Left lung (tissue), 10 donors: ENCODE measurements around the gene PDZK1. TPM values are rescaled to one million over a fixed set of nuclear protein-coding genes. Genes with fewer than 3 reads are reported as not detected.
A peak's percentile ranks its signal among the peaks of the same experiment; 100 is the strongest.

Experiments used
- ATAC-seq: fragments of 200-7000 bp; cut with Tn5 transposase; one replicate; pipeline ENCODE4 v1.9.1; 2020; ENCODE audit warnings: moderate library complexity
- DNase-seq, 4 donors: peaks; one replicate each; pipeline ENCODE4 v3.0.0-alpha.2; 2013 to 2020
- H3K27ac ChIP-seq, 2 donors: fragments of 200-600 bp; sonication (generic) in 1 of 2; one replicate each; pipeline versions ENCODE4 v1.5.0 to v1.8.0; 2020 to 2021
- H3K27me3 ChIP-seq, 2 donors: fragments of 200-600 bp; sonication (generic) in 1 of 2; one replicate each; pipeline versions ENCODE4 v1.5.0 to v1.8.0; 2020 to 2021
- H3K36me3 ChIP-seq, 2 donors: fragments of 200-600 bp; sonication (generic) in 1 of 2; one replicate each; pipeline versions ENCODE4 v1.5.0 to v1.8.0; 2020 to 2021
- H3K4me1 ChIP-seq, 2 donors: fragments of 200-600 bp; one replicate each; pipeline ENCODE4 v1.8.0; 2021
- H3K4me3 ChIP-seq, 2 donors: fragments of 200-600 bp; sonication (generic) in 1 of 2; one replicate each; pipeline versions ENCODE4 v1.5.0 to v1.8.0; 2020 to 2021; ENCODE audit warnings: mild to moderate bottlenecking in 1 of 2
- H3K9me3 ChIP-seq, 2 donors: fragments of 200-600 bp; sonication (generic) in 1 of 2; one replicate each; pipeline versions ENCODE4 v1.5.0 to v1.8.0; 2020 to 2021
- CTCF ChIP-seq, 2 donors: fragments of 200-600 bp; sonication (generic) in 1 of 2; IDR thresholded peaks; one replicate each; pipeline versions ENCODE4 v1.5.0 to v1.8.0; 2021; ENCODE audit warnings: antibody characterized with exemption in 2 of 2
- intact Hi-C, 2 donors: fragments of 100-400 bp; cut with DNase I; formaldehyde crosslinking; loops; one replicate each; pipeline versions ENCODE4 v1.11.2 to v1.14.2; 2022
- polyA plus RNA-seq, 6 donors: library from polyadenylated mRNA; unstranded; fragments of 120-200 nt; gene quantifications; one replicate each; pipeline ENCODE4 v1.2.1, GENCODE V29; 2013; ENCODE audit not compliant: insufficient read length in 6 of 6
- total RNA-seq, 2 donors: library from RNA; stranded (reverse); fragmentation: NEBNext Ultra II Directional; extraction: Animal tissue kit (Norgen Biotek cat#: 25700); gene quantifications; one replicate each; pipeline ENCODE4 v1.2.1, GENCODE V29; 2021
- donor health status: DM: no; HTN: yes; CAD: no.
- donor health status: DM: no; HTN: no; CAD: no.

Gene PDZK1
- total and polyA plus RNA-seq, 8 donors: 0.18 to 3.0 (median 2.0) TPM

DNA sequence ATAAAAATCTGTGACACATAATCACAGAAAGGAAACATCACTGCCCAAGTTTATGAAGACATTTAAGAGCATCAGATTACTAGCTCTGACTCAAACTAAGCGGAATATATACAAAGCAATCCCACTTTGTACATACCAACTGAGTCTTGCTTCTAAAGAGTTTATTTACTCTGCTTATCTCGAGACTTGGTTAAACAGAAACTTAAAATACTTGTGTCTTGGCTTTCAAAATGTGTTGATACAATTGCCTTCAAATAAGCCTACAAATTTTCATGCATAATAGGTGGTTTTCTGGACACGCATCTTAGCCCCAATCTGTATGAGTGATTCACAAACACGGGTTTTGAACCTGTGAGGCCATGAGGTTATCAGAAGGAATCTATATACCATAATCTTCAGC is 33.1 kb upstream of the PDZK1 start:
- intact Hi-C loops: no loop called here
- TF ChIP-seq CTCF (IDR thresholded peaks at IDR 0.05): no peak
- H3K36me3 ChIP-seq: peaks cover 0 to 33% of the 10 kb centered on the region in 2 donors
- no peaks in the 10 kb centered on the region for H3K4me1 ChIP-seq
- no peak overlapping the region for H3K4me3 ChIP-seq
- no peak overlapping the region for H3K27ac ChIP-seq
- peak in 2 of 4 donors; percentile 20 to 42 for DNase-seq
- H3K27me3 ChIP-seq: no peaks in the 10 kb centered on the region
- ATAC-seq: peak; percentile 93
- no peaks in the 10 kb centered on the region for H3K9me3 ChIP-seq

DNA sequence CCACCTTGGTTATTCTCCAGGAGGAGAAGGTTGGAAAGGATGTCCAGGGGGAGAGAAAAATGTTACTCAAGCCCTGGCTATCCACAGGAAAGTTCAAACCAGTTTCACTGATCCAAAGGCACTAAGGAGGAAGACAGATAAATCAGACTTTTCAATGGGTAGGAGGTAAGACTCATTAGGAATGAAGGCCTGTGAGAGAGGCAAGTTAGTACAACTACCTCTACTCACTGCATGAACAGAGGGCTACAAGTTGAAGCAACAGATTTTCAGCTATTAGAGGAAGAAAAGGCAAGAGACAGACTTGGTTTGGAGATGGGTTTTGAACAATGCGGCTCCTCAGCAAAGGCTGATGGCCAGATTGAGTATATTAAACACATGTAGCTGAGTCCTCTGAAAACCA is 29.0 kb upstream of the PDZK1 start:
- DNase-seq: no peak
- H3K4me1 ChIP-seq: no peaks in the 10 kb centered on the region
- ATAC-seq: no peak
- peaks cover 0 to under 1% of the 10 kb centered on the region in 2 donors for H3K36me3 ChIP-seq
- intact Hi-C loops: no loop called here
- no peak for TF ChIP-seq CTCF (IDR thresholded peaks at IDR 0.05)
- no peak overlapping the region for H3K27ac ChIP-seq
- H3K9me3 ChIP-seq: no peaks in the 10 kb centered on the region
- H3K4me3 ChIP-seq: no peak overlapping the region
- H3K27me3 ChIP-seq: no peaks in the 10 kb centered on the region

DNA sequence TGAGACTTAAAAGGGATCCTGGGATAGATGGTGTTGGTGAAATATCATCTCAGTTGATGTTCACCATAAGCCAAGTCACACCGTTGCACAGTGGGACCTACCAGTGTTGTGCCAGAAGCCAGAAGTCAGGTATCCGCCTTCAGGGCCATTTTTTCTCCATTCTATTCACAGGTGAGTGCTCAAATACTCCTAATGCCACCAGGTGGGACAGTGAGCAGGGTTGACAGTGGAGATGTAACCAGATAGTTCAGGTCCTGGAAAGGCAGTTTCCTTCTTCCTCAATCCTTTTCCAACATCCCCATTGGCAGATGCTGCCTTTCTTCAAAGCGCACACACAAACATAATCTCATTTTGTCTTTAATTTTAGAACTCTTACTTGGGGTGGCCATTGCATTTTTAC is 23.7 kb upstream of the PDZK1 start:
- DNase-seq (no peak), ATAC-seq (no peak)
- TF ChIP-seq CTCF (IDR thresholded peaks at IDR 0.05): no peak

GRCh38 chr1:145730467-145730866 is 23.3 kb upstream of the PDZK1 start:
- no peaks in the 10 kb centered on the region for H3K4me1 ChIP-seq
- ATAC-seq: no peak
- H3K4me3 ChIP-seq: no peak overlapping the region
- intact Hi-C loops: no loop called here
- no peak overlapping the region for H3K27ac ChIP-seq
- H3K36me3 ChIP-seq: no peaks in the 10 kb centered on the region
- no peaks in the 10 kb centered on the region for H3K9me3 ChIP-seq
- no peak for TF ChIP-seq CTCF (IDR thresholded peaks at IDR 0.05)
- no peak for DNase-seq
- H3K27me3 ChIP-seq: no peaks in the 10 kb centered on the region

More for the DNA sequence above, 23.7 kb upstream of the PDZK1 start:
- H3K27ac ChIP-seq: no peak overlapping the region
- H3K27me3 ChIP-seq: no peaks in the 10 kb centered on the region
- H3K4me3 ChIP-seq: no peak overlapping the region
- H3K4me1 ChIP-seq: no peaks in the 10 kb centered on the region
- H3K9me3 ChIP-seq: no peaks in the 10 kb centered on the region
- intact Hi-C loops: no loop called here
- no peaks in the 10 kb centered on the region for H3K36me3 ChIP-seq

DNA sequence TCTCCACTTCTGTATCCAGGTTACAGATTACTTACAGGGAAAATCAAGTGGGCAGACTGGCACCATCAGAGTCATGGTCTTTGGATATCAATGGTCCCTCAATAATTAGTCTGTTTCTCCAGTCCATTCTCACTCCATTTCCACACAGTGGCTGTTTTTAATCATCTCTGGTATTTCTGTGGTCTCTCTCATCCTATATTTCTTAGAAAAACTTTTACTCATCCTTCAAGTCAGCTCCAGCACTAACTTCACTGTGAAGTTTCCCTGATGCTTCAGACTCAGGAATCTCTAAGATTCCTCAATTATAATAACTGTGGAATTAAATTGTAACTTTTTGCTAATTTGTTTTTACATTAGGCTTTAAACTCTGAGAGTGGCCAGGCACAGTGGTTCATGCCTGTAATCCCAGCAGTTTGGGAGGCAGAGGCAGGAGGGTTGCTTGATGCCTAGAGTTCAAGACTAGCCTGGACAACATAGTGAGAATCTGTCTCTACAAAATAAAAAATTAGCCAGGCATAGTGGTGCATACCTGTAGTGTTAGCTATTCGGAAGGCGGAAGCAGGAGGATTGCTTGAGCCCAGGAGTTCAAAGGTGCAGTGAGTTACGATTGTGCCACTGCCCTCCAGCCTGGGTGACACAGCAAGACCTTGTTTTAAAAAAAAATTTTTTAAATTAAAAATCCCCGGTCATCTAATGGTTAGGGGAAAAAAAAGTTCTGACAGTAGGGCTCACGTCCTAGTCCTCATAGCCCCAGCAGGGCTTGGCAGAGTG is 22.7 kb upstream of the PDZK1 start:
- Histone ChIP-seq H3K36me3 (no peaks in the 10 kb centered on the region), H3K27me3 (no peaks in the 10 kb centered on the region), H3K27ac (no peak overlapping the region), H3K9me3 (no peaks in the 10 kb centered on the region), H3K4me3 (no peak overlapping the region), H3K4me1 (no peaks in the 10 kb centered on the region)
- no peak for ATAC-seq
- intact Hi-C loops: no loop called here
- no peak for DNase-seq
- TF ChIP-seq CTCF (IDR thresholded peaks at IDR 0.05): no peak
